Measurements from ENCODE around the gene REEP1. TPM values are rescaled to one million over a fixed set of nuclear protein-coding genes. Genes with fewer than 3 reads are reported as not detected.

REEP1 gene
- total and polyA plus RNA-seq, 2 of the 8 experiments (the other 6 are each of a cell fraction or from before 2014, with no cell fraction given), result 0.74 to 1.5 TPM

DNA sequence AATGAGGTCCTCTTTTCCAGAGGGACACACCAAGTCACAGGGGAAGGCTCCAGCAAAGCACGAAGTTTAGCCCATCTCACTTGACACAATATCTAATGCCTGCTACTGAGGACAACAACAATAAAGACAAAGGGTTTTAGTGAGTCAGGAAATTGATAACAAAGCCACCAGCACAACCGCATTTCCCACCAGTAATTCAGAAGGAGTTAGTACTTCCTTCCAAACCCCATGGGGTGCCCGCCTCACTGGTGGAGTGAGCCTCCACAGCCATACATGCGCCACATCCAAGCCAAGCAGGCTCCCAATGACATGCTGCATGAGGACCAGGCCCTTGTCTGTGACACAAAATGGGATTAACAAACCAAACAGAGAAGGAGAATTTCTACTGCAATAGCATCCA lies 98.1 kb downstream of the REEP1 start:
- no peak for FAIRE-seq
- no peaks in the 10 kb centered on the region for H3K9me3 ChIP-seq (ENCODE audit: insufficient read depth in 2 of 2, low read depth in 1 of 2, low read length in 1 of 2)
- no peak overlapping the region for H3K9ac ChIP-seq (replicated peaks in 1 of 4; ENCODE audit: extremely low read depth in 1 of 4, low read depth in 3 of 4, low read length in 3 of 4)
- no peaks in the 10 kb centered on the region for H3K23me2 ChIP-seq (ENCODE audit: low read depth, low read length)
- H3K27ac ChIP-seq (ENCODE audit: low read depth, low read length), result no peak overlapping the region
- no peak overlapping the region for H3K56ac ChIP-seq (replicated peaks; ENCODE audit: insufficient read length, low read depth, low read length)
- no peaks in the 10 kb centered on the region for H4K20me1 ChIP-seq (replicated peaks in 1 of 2; ENCODE audit: control insufficient read depth in 1 of 2, insufficient read depth in 2 of 2, low read length in 2 of 2)
- no peak overlapping the region for H3K4me3 ChIP-seq (ENCODE audit: extremely low read depth in 1 of 4, insufficient read depth in 2 of 4, low read depth in 3 of 4, low read length in 4 of 4)
- no peak overlapping the region for H3K18ac ChIP-seq (ENCODE audit: extremely low read depth, low read length)
- no peak overlapping the region for H2AFZ ChIP-seq (ENCODE audit: low read length)
- no peak overlapping the region for H3K14ac ChIP-seq (ENCODE audit: insufficient read length)
- H4K91ac ChIP-seq (replicated peaks; ENCODE audit: insufficient read length, low read length), result no peak overlapping the region
- H3K79me1 ChIP-seq (ENCODE audit: low read depth, low read length), result no peaks in the 10 kb centered on the region
- no peak overlapping the region for H3K23ac ChIP-seq (ENCODE audit: insufficient read length)
- H2BK5ac ChIP-seq (ENCODE audit: low read depth, low read length), result no peak overlapping the region
- no peak overlapping the region for H4K5ac ChIP-seq (ENCODE audit: insufficient read length, low read depth, low read length)
- H2BK15ac ChIP-seq (ENCODE audit: low read length), result no peak overlapping the region
- ChIA-PET CTCF (ENCODE audit: partially characterized antibody) (no interaction called here), POLR2A (ENCODE audit: partially characterized antibody) (no interaction called here)
- no peak overlapping the region for H4K8ac ChIP-seq (ENCODE audit: extremely low read depth, insufficient read depth, low read length)
- no peak overlapping the region for H2BK20ac ChIP-seq (ENCODE audit: low read length)
- H2AK5ac ChIP-seq (ENCODE audit: low read depth, low read length), result no peak overlapping the region
- no peaks in the 10 kb centered on the region for H3K36me3 ChIP-seq (ENCODE audit: control insufficient read depth in 2 of 4, insufficient read depth in 4 of 4, low read length in 3 of 4)
- H2BK120ac ChIP-seq (replicated peaks; ENCODE audit: low read depth, low read length), result no peak overlapping the region
- no peak overlapping the region for H3K4me2 ChIP-seq (ENCODE audit: insufficient read depth in 1 of 2, low read depth in 2 of 2, low read length in 2 of 2)
- 91% methylated on average over 4 of the region's 4 CpGs; no CpG with 5 or more reads in 1 of the 2 experiments for WGBS, 2 experiments (ENCODE audit: extremely low coverage in 1 of 2, insufficient coverage in 1 of 2, insufficient read length in 1 of 2, insufficient replicate concordance in 2 of 2, low coverage in 1 of 2, low lambda C conversion rate in 2 of 2, missing lambda C conversion rate in 1 of 2)
- no peak for DNase-seq (ENCODE audit: low read depth in 1 of 2, low spot score in 2 of 2)
- no peak overlapping the region for H2BK12ac ChIP-seq (ENCODE audit: low read depth, low read length)
- H3K4ac ChIP-seq (replicated peaks; ENCODE audit: insufficient read length, low read depth, low read length), result no peak overlapping the region
- no peaks in the 10 kb centered on the region for H3K27me3 ChIP-seq (replicated peaks in 1 of 4; ENCODE audit: control insufficient read depth in 3 of 4, extremely low read depth in 1 of 4, insufficient read depth in 3 of 4, low read length in 3 of 4)
- no peaks in the 10 kb centered on the region; a peak in 1 of 7 replicates for H3K4me1 ChIP-seq (replicated peaks in 1 of 4; ENCODE audit: control insufficient read depth in 3 of 4, insufficient read depth in 4 of 4, low read length in 3 of 4)
- no peaks in the 10 kb centered on the region for H3K79me2 ChIP-seq (ENCODE audit: control insufficient read depth in 1 of 2, insufficient read depth in 2 of 2, low read length in 2 of 2)
- TF ChIP-seq CTCF (IDR thresholded peaks at IDR 0.05; ENCODE audit: control extremely low read depth in 1 of 3, insufficient read depth in 1 of 3, low read depth in 1 of 3, low read length in 3 of 3) (no peak), GTF2F1 (IDR thresholded peaks at IDR 0.05; ENCODE audit: borderline replicate concordance, low read depth, low read length) (no peak), CBX8 (IDR thresholded peaks at IDR 0.05; ENCODE audit: borderline replicate concordance, low read depth, low read length) (no peak), PHF8 (conservative IDR thresholded peaks at IDR 0.05; ENCODE audit: low read depth, low read length) (no peak), CHD1 (IDR thresholded peaks at IDR 0.05; ENCODE audit: low read depth, low read length) (no peak), BACH1 (IDR thresholded peaks at IDR 0.05; ENCODE audit: low read length) (no peak), TCF12 (IDR thresholded peaks at IDR 0.05; ENCODE audit: low read depth, low read length) (no peak), SIN3A (conservative IDR thresholded peaks at IDR 0.05 in 1 of 2, IDR thresholded peaks at IDR 0.05 in 1 of 2; ENCODE audit: low read depth in 1 of 2, low read length in 2 of 2) (no peak), ZNF274 (IDR thresholded peaks at IDR 0.05; ENCODE audit: borderline replicate concordance, extremely low read depth, low read length) (no peak), FOSL1 (IDR thresholded peaks at IDR 0.05; ENCODE audit: insufficient read depth, low read depth, low read length) (no peak), RBBP5 (IDR thresholded peaks at IDR 0.05; ENCODE audit: borderline replicate concordance, low read depth, low read length) (no peak)

Data from H1 (cell line).